H1 (cell line): ENCODE results near the gene MAOB. TPM values are rescaled to one million over a fixed set of nuclear protein-coding genes. Genes with fewer than 3 reads are reported as not detected.

Experiments
- CBX5 ChIP-seq: fragments of 300-800, 300-1000 bp; sonication (generic); IDR thresholded peaks from 2 replicates; pipeline ENCODE4 v1.7.1; 2016; ENCODE audit warnings: antibody characterized with exemption, low read length, low read depth
- CHD1 ChIP-seq: IDR thresholded peaks from 2 replicates; pipeline ENCODE4 v1.6.1; 2012; ENCODE audit warnings: low read depth, low read length, improper control_type of control experiment
- EP300 ChIP-seq, 2 experiments: IDR thresholded peaks; 1 replicate in 1 of 2; 2 replicates in 1 of 2; pipeline ENCODE4 v1.6.1; 2011 to 2012; ENCODE audit warnings: low read depth in 2 of 2, low read length in 2 of 2, mild to moderate bottlenecking in 2 of 2, borderline replicate concordance in 1 of 2, inconsistent platforms in 1 of 2, moderate library complexity in 1 of 2
- polyA plus RNA-seq, 7 experiments: library from polyadenylated mRNA; depleted of rRNA in 3 of 7; stranded (reverse) in 5 of 7; unstranded in 2 of 7; fragments of >200 nt in 5 of 7; fragments of 200-250 nt in 2 of 7; gene quantifications; 1 replicate in 5 of 7; 2 replicates in 1 of 7; 4 replicates in 1 of 7; pipeline versions ENCODE4 v1.2.1 to v1.2.3, GENCODE V29; 2011 to 2013; ENCODE audit warnings: missing spikeins in 2 of 7, mixed read lengths in 2 of 7
- total RNA-seq: library from RNA; stranded (reverse); fragmentation: NEBNext Ultra II Directional; extraction: Animal tissue kit (Norgen Biotek cat#: 25700); gene quantifications from 2 replicates; pipeline ENCODE4 v1.2.1, GENCODE V29; 2021

The MAOB gene
- total and polyA plus RNA-seq, 2 of the 8 experiments (the other 6 are each of a cell fraction or from before 2014, with no cell fraction given): 0.73 to 1.1 TPM

- TF ChIP-seq CHD1 (no peak), CBX5 (no peak), EP300 (IDR thresholded peaks at IDR 0.05; ENCODE audit: borderline replicate concordance in 1 of 2, low read depth in 2 of 2, low read length in 2 of 2) (no peak)
These were observed 165.6 kb downstream of the MAOB start (continued) for GRCh38 chrX:43716696-43717095.

Other genes with a start within 250 kb of the MAOB start
- gene MAOA, start 226.2 kb downstream of the MAOB start, total RNA-seq: 6.1 and 8.2 TPM in 2 replicates
- gene MAOA, start 226.2 kb downstream of the MAOB start, polyA plus RNA-seq (2011; rRNA removed): 2.4 and 2.6 TPM in 2 replicates
- gene NDP, start 90.9 kb upstream of the MAOB start, total RNA-seq: 0.29 and 0.82 TPM in 2 replicates
- 0.14 and 0.26 TPM in 2 replicates for gene NDP, start 90.9 kb upstream of the MAOB start, polyA plus RNA-seq (2011; rRNA removed)